ENCODE results near the gene COL23A1. TPM values are rescaled to one million over a fixed set of nuclear protein-coding genes. Genes with fewer than 3 reads are reported as not detected.

The COL23A1 gene
- total and polyA plus RNA-seq, 2 of the 8 experiments (the other 6 are each of a cell fraction or from before 2014, with no cell fraction given) = 3.1 to 4.7 TPM

DNA sequence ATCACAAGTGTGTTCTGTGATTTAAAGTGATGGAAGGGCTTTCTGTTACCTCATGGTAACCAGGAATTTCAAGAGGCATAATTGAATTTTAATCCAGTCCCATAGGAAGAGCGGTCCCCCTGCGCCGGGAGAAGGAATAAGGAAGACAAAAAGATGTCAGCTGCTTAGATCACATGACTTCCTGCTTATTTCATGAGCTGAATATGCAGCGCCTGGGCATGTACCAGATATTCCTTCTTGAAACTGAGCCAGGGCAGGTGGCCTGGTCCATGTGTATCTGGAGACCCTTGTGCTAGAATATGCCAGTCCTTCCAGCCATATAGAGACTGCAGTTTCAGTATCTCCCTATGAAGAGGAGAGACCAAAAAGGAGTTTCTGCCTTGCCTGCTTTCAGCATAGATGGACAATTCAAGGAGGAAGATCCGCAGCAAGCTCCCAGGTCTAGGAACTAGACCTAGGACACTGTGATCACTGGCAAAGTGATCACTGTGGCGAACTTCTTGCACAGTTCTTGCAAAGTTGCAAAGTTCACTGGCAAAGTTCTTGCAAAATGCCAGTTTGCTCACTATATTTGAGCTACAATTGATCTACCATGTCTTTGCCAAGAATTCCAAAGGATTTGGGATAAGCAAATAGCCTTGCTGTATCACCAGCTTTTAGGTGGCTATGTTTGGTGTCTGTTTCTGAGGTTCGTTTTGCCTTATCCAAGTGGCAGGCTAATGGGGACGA, 254.7 kb downstream of the COL23A1 start:
- H3K9me3 ChIP-seq (ENCODE audit: insufficient read depth in 2 of 2, low read depth in 1 of 2, low read length in 1 of 2) = no peaks in the 10 kb centered on the region
- no peak overlapping the region for H3K9ac ChIP-seq (replicated peaks in 1 of 4; ENCODE audit: extremely low read depth in 1 of 4, low read depth in 3 of 4, low read length in 3 of 4)
- no peak overlapping the region for H3K27ac ChIP-seq (ENCODE audit: low read depth, low read length)
- no peak overlapping the region for H4K5ac ChIP-seq (ENCODE audit: insufficient read length, low read depth, low read length)
- no peaks in the 10 kb centered on the region for H3K79me1 ChIP-seq (ENCODE audit: low read depth, low read length)
- no peak for TF ChIP-seq CBX5 (IDR thresholded peaks at IDR 0.05; ENCODE audit: low read depth, low read length)
- no peak for TF ChIP-seq SIRT6 (IDR thresholded peaks at IDR 0.05; ENCODE audit: low read length)
- no peak for TF ChIP-seq PHF8 (conservative IDR thresholded peaks at IDR 0.05; ENCODE audit: low read depth, low read length)
- TF ChIP-seq RFX5 (IDR thresholded peaks at IDR 0.05; ENCODE audit: borderline replicate concordance, low read depth, low read length) = no peak
- no peak for TF ChIP-seq POLR2AphosphoS5 (IDR thresholded peaks at IDR 0.05; ENCODE audit: low read depth, low read length)
- TF ChIP-seq GABPA (IDR thresholded peaks at IDR 0.05; ENCODE audit: borderline replicate concordance, insufficient read depth, low read length) = no peak
- no peak for TF ChIP-seq CBX8 (IDR thresholded peaks at IDR 0.05; ENCODE audit: borderline replicate concordance, low read depth, low read length)
- H3K36me3 ChIP-seq (ENCODE audit: control insufficient read depth in 2 of 4, insufficient read depth in 4 of 4, low read length in 3 of 4) = no peaks in the 10 kb centered on the region
- H3K4me3 ChIP-seq (ENCODE audit: extremely low read depth in 1 of 4, insufficient read depth in 2 of 4, low read depth in 3 of 4, low read length in 4 of 4) = no peak overlapping the region
- H2BK120ac ChIP-seq (replicated peaks; ENCODE audit: low read depth, low read length) = no peak overlapping the region
- 0 out of 2 replicates have a peak, but pooled peaks cover 1% of the 10 kb centered on the region for H3K23me2 ChIP-seq (ENCODE audit: low read depth, low read length)
- H3K4ac ChIP-seq (replicated peaks; ENCODE audit: insufficient read length, low read depth, low read length) = no peak overlapping the region
- H4K91ac ChIP-seq (replicated peaks; ENCODE audit: insufficient read length, low read length) = no peak overlapping the region
- no peak overlapping the region for H4K8ac ChIP-seq (ENCODE audit: extremely low read depth, insufficient read depth, low read length)
- no peak overlapping the region for H2BK12ac ChIP-seq (ENCODE audit: low read depth, low read length)
- H2AK5ac ChIP-seq (ENCODE audit: low read depth, low read length) = no peak overlapping the region
- H4K20me1 ChIP-seq (replicated peaks in 1 of 2; ENCODE audit: control insufficient read depth in 1 of 2, insufficient read depth in 2 of 2, low read length in 2 of 2) = peaks cover 0 to 2% of the 10 kb centered on the region in 2 experiments
- FAIRE-seq (no peak), DNase-seq (ENCODE audit: low read depth in 1 of 2, low spot score in 2 of 2) (no peak)
- no peaks in the 10 kb centered on the region for H3K79me2 ChIP-seq (ENCODE audit: control insufficient read depth in 1 of 2, insufficient read depth in 2 of 2, low read length in 2 of 2)
- ChIA-PET POLR2A (ENCODE audit: partially characterized antibody) (no interaction called here), CTCF (ENCODE audit: partially characterized antibody) (interaction anchor here (0.7 to 1.2 kb wide), 2 partner anchors 52 to 55 kb away, joined by 3 read pairs; no protein-coding TSS in a partner anchor)
- no peak overlapping the region for H3K18ac ChIP-seq (ENCODE audit: extremely low read depth, low read length)
- no peaks in the 10 kb centered on the region for H3K27me3 ChIP-seq (replicated peaks in 1 of 4; ENCODE audit: control insufficient read depth in 3 of 4, extremely low read depth in 1 of 4, insufficient read depth in 3 of 4, low read length in 3 of 4)
- no peak overlapping the region for H3K14ac ChIP-seq (ENCODE audit: insufficient read length)
- H3K56ac ChIP-seq (replicated peaks; ENCODE audit: insufficient read length, low read depth, low read length) = no peak overlapping the region
- WGBS, 2 experiments (ENCODE audit: extremely low coverage in 1 of 2, insufficient coverage in 1 of 2, insufficient read length in 1 of 2, insufficient replicate concordance in 2 of 2, low coverage in 1 of 2, low lambda C conversion rate in 2 of 2, missing lambda C conversion rate in 1 of 2) = 80% methylated on average over 8 of the region's 8 CpGs; no CpG with 5 or more reads in 1 of the 2 experiments
- no peak overlapping the region for H2BK15ac ChIP-seq (ENCODE audit: low read length)
- no peak overlapping the region for H2BK5ac ChIP-seq (ENCODE audit: low read depth, low read length)
- peaks cover 0 to 5% (median 0%) of the 10 kb centered on the region in 4 experiments; a peak in 1 of 7 replicates for H3K4me1 ChIP-seq (replicated peaks in 1 of 4; ENCODE audit: control insufficient read depth in 3 of 4, insufficient read depth in 4 of 4, low read length in 3 of 4)
- no peak overlapping the region for H2AFZ ChIP-seq (ENCODE audit: low read length)
- H3K23ac ChIP-seq (ENCODE audit: insufficient read length) = no peak overlapping the region
- no peak overlapping the region for H2BK20ac ChIP-seq (ENCODE audit: low read length)
- H3K4me2 ChIP-seq (ENCODE audit: insufficient read depth in 1 of 2, low read depth in 2 of 2, low read length in 2 of 2) = no peak overlapping the region

All from H1 (cell line).